Common myeloid progenitor, CD34-positive (primary cell): Measurements from ENCODE around the gene SLC25A25.
"Not testable (repeated sequence)": the region's sequence is repeated elsewhere in the genome, so short reads cannot be mapped to it uniquely, and the experiment has no call there.

Experiments used
- CTCF ChIA-PET: fragments of 350-600 bp; sonication (Branson Sonifier 250); formaldehyde crosslinking; loops from one replicate; lab custom pipeline; 2021; ENCODE audit warnings: antibody characterized with exemption; lab: Charles Lee
- POLR2A ChIA-PET: fragments of 350-600 bp; sonication (Branson Sonifier 250); formaldehyde crosslinking; loops from one replicate; lab custom pipeline; 2021; ENCODE audit warnings: antibody characterized with exemption; lab: Charles Lee
- DNase-seq, 3 donors: peaks; one replicate each; pipeline versions ENCODE4 v3.0.0 to v3.0.0-alpha.2; 2013
- H3K27ac ChIP-seq, 2 experiments: 1 replicate in 1 of 2; 2 replicates in 1 of 2; pipeline ENCODE4 v1.7.0; 2013; ENCODE audit warnings: inconsistent platforms in 2 of 2, low read length in 2 of 2, mild to moderate bottlenecking in 2 of 2, low read depth in 1 of 2, moderate library complexity in 1 of 2; ENCODE audit not compliant: severe bottlenecking in 2 of 2, insufficient read depth in 1 of 2, poor library complexity in 1 of 2
- H3K27me3 ChIP-seq, 5 experiments: replicated peaks in 2 of 5; 1 replicate in 3 of 5; 2 replicates in 2 of 5; pipeline versions ENCODE4 v1.6.1 to v1.7.0; 2013; ENCODE audit warnings: low read length in 4 of 5, mild to moderate bottlenecking in 2 of 5, moderate library complexity in 2 of 5, inconsistent platforms in 1 of 5; ENCODE audit not compliant: insufficient read depth in 5 of 5, control insufficient read depth in 4 of 5
- H3K36me3 ChIP-seq, 4 experiments: 1 replicate in 2 of 4; 2 replicates in 2 of 4; pipeline versions ENCODE4 v1.6.1 to v1.7.0; 2013; ENCODE audit warnings: low read length in 3 of 4, control low read depth in 1 of 4, mild to moderate bottlenecking in 1 of 4; ENCODE audit not compliant: control insufficient read depth in 4 of 4, insufficient read depth in 4 of 4
- H3K4me1 ChIP-seq, 4 experiments: 1 replicate in 3 of 4; 2 replicates in 1 of 4; pipeline versions ENCODE4 v1.6.1 to v1.7.1; 2013; ENCODE audit warnings: low read length in 3 of 4, mild to moderate bottlenecking in 3 of 4, control low read depth in 1 of 4, inconsistent platforms in 1 of 4, moderate library complexity in 1 of 4; ENCODE audit not compliant: control insufficient read depth in 4 of 4, insufficient read depth in 4 of 4; ENCODE audit errors: control extremely low read depth in 1 of 4
- H3K4me3 ChIP-seq, 7 experiments: 1 replicate in 4 of 7; 2 replicates in 3 of 7; pipeline versions ENCODE4 v1.5.1 to v1.7.0; 2013; ENCODE audit warnings: mild to moderate bottlenecking in 7 of 7, low read length in 6 of 7, moderate library complexity in 6 of 7, inconsistent platforms in 2 of 7, low read depth in 2 of 7, control low read depth in 1 of 7; ENCODE audit not compliant: insufficient read depth in 4 of 7, control insufficient read depth in 1 of 7; ENCODE audit errors: extremely low read depth in 1 of 7
- H3K9me3 ChIP-seq, 5 experiments: 1 replicate in 4 of 5; 2 replicates in 1 of 5; pipeline versions ENCODE4 v1.6.1 to v1.7.1; 2013; ENCODE audit warnings: low read length in 4 of 5, mild to moderate bottlenecking in 2 of 5, inconsistent platforms in 1 of 5, low read depth in 1 of 5, moderate library complexity in 1 of 5; ENCODE audit not compliant: control insufficient read depth in 4 of 5, insufficient read depth in 2 of 5; ENCODE audit errors: control extremely low read depth in 1 of 5
- WGBS: methylation state at CpG from one replicate; pipeline ENCODE4 v1.1.5; 2013; ENCODE audit not compliant: insufficient coverage; 5-methylcytosine and 5-hydroxymethylcytosine counted together

Gene SLC25A25

GRCh38 chr9:128135561-128135960 is 67.5 kb downstream of the SLC25A25 start:
- H3K27me3 ChIP-seq, DNase-seq, POLR2A ChIA-PET, H3K4me3 ChIP-seq, H3K4me1 ChIP-seq, H3K27ac ChIP-seq, H3K36me3 ChIP-seq, H3K9me3 ChIP-seq: not testable (repeated sequence)
- 62% methylated on average over 7 of the region's 8 CpGs for WGBS
- CTCF ChIA-PET: interaction anchor here (1.7 kb wide), 1 partner anchor 10 kb away, joined by 6 read pairs; no protein-coding TSS in a partner anchor

- CTCF ChIA-PET: interaction anchor here (1.0 to 1.7 kb wide), 5 partner anchors 8 to 20 kb away, joined by 3 to 6 read pairs (median 4); no protein-coding TSS in a partner anchor
Measured at GRCh38 chr9:128136816-128137793, 69.1 kb downstream of the SLC25A25 start.

GRCh38 chr9:128138001-128138400 is 70.0 kb downstream of the SLC25A25 start:
- WGBS: 100% methylated on average over 2 of the region's 3 CpGs
- Histone ChIP-seq H3K27ac (no peak overlapping the region), H3K4me1 (peaks cover 0 to 14% (median 7%) of the 10 kb centered on the region in 4 experiments), H3K36me3 (no peaks in the 10 kb centered on the region), H3K9me3 (no peaks in the 10 kb centered on the region), H3K4me3 (no peak overlapping the region), H3K27me3 (no peaks in the 10 kb centered on the region)
- DNase-seq: no peak
- ChIA-PET POLR2A (no interaction called here), CTCF (interaction anchor here (1.0 to 1.4 kb wide), 2 partner anchors 8 to 9 kb away, joined by 3 to 6 read pairs; no protein-coding TSS in a partner anchor)

More at GRCh38 chr9:128136816-128137793, 69.1 kb downstream of the SLC25A25 start:
- no peaks in the 10 kb centered on the region for H3K9me3 ChIP-seq
- peaks cover 0 to 8% (median 6%) of the 10 kb centered on the region in 4 experiments for H3K4me1 ChIP-seq
- H3K4me3 ChIP-seq: no peak overlapping the region
- no peaks in the 10 kb centered on the region for H3K36me3 ChIP-seq
- DNase-seq: peak in 2 of 3 donors; percentile 24 to 61
- no peak overlapping the region for H3K27ac ChIP-seq
- 87% methylated on average over 14 of the region's 18 CpGs for WGBS
- POLR2A ChIA-PET: no interaction called here
- no peaks in the 10 kb centered on the region for H3K27me3 ChIP-seq

GRCh38 chr9:128139621-128140020 is 71.6 kb downstream of the SLC25A25 start:
- DNase-seq: no peak
- H3K4me3 ChIP-seq: no peak overlapping the region
- no peaks in the 10 kb centered on the region for H3K36me3 ChIP-seq
- H3K4me1 ChIP-seq: peaks cover 0 to 14% (median 7%) of the 10 kb centered on the region in 4 experiments
- H3K9me3 ChIP-seq: no peaks in the 10 kb centered on the region
- ChIA-PET POLR2A (no interaction called here), CTCF (no interaction called here)
- 100% methylated on average over 4 of the region's 16 CpGs for WGBS
- no peak overlapping the region for H3K27ac ChIP-seq
- no peaks in the 10 kb centered on the region for H3K27me3 ChIP-seq

GRCh38 chr9:128141604-128142003 is 73.6 kb downstream of the SLC25A25 start:
- no peaks in the 10 kb centered on the region for H3K9me3 ChIP-seq
- CTCF ChIA-PET: interaction anchor here (0.7 kb wide), 1 partner anchor 24 kb away, joined by 4 read pairs; no protein-coding TSS in a partner anchor
- DNase-seq: no peak
- H3K27ac ChIP-seq: no peak overlapping the region
- no peaks in the 10 kb centered on the region for H3K27me3 ChIP-seq
- 86% methylated on average over 2 of the region's 3 CpGs for WGBS
- no peaks in the 10 kb centered on the region for H3K36me3 ChIP-seq
- H3K4me1 ChIP-seq: peaks cover 0 to 8% (median 2%) of the 10 kb centered on the region in 4 experiments
- no peak overlapping the region for H3K4me3 ChIP-seq
- POLR2A ChIA-PET: no interaction called here

- 53% methylated on average over 4 of the region's 4 CpGs for WGBS
- H3K27ac ChIP-seq: no peak overlapping the region
- H3K9me3 ChIP-seq: no peaks in the 10 kb centered on the region
- H3K27me3 ChIP-seq: no peaks in the 10 kb centered on the region
- H3K4me3 ChIP-seq: no peak overlapping the region
- ChIA-PET POLR2A (no interaction called here), CTCF (interaction anchor here (0.7 kb wide), 1 partner anchor 24 kb away, joined by 4 read pairs; no protein-coding TSS in a partner anchor)
- H3K4me1 ChIP-seq: peaks cover 0 to 8% (median 2%) of the 10 kb centered on the region in 4 experiments
- DNase-seq: no peak
- no peaks in the 10 kb centered on the region for H3K36me3 ChIP-seq
Measured at GRCh38 chr9:128142061-128142460, 74.0 kb downstream of the SLC25A25 start.
